HepG2 (cell line): ENCODE results near the gene CERS6. TPM values are rescaled to one million over a fixed set of nuclear protein-coding genes. Genes with fewer than 3 reads are reported as not detected.

ENCODE experiments used
- ATAC-seq: fragments of 200-7000 bp; cut with Tn5 transposase; 3 replicates; pipeline ENCODE4 v1.9.1; 2020; ENCODE audit warnings: mild to moderate bottlenecking, moderate library complexity
- BruUV-seq: library from RNA; stranded (reverse); fragments of 400-500 nt; replicated peaks from 2 replicates; lab custom pipeline; 2021; lab: Mats Ljungman, UMichigan
- CTCF ChIA-PET: fragments of 300-600 bp; formaldehyde crosslinking; extraction: SDS; loops from one replicate; lab custom pipeline; 2021; ENCODE audit warnings: low total read pairs, inconsistent platforms, low intra/inter-chr PET ratio; lab: Yijun Ruan, JAX
- POLR2A ChIA-PET: fragments of 350-600 bp; sonication (Branson Sonifier 250); formaldehyde crosslinking; loops from one replicate; lab custom pipeline; 2020; ENCODE audit warnings: antibody characterized with exemption, inconsistent platforms; lab: Yijun Ruan, JAX
- DNase-seq: peaks from one replicate; pipeline ENCODE4 v3.0.0-alpha.2; 2015; ENCODE audit warnings: low spot score
- FAIRE-seq: peaks from 3 replicates; lab custom pipeline; 2011; peaks lifted over from hg19 to GRCh38; lab: Jason Lieb, UNC
- H2AFZ ChIP-seq: one replicate; pipeline ENCODE4 v1.6.1; 2011; ENCODE audit warnings: low read length, inconsistent platforms
- H3K27ac ChIP-seq: fragments of 300-600 bp; 3 replicates; pipeline ENCODE4 v1.8.0; 2011; ENCODE audit warnings: mixed run types, mild to moderate bottlenecking, mixed read lengths, low read length, inconsistent platforms; ENCODE audit not compliant: insufficient read depth; ENCODE audit errors: extremely low read length
- H3K27me3 ChIP-seq, 2 experiments: fragments of 200-600 bp in 1 of 2; 2 replicates in 1 of 2; 3 replicates in 1 of 2; pipeline versions ENCODE4 v1.6.0 to v1.8.0; 2011; ENCODE audit warnings: low read length in 2 of 2, mild to moderate bottlenecking in 2 of 2, moderate library complexity in 2 of 2, inconsistent platforms in 1 of 2; ENCODE audit not compliant: insufficient read depth in 2 of 2, control insufficient read depth in 1 of 2
- H3K36me3 ChIP-seq, 2 experiments: fragments of 200-600 bp in 1 of 2; replicated peaks in 1 of 2; 2 replicates in 1 of 2; 3 replicates in 1 of 2; pipeline versions ENCODE4 v1.5.1 to v1.8.0; 2011; ENCODE audit warnings: low read length in 2 of 2, inconsistent platforms in 1 of 2; ENCODE audit not compliant: insufficient read depth in 2 of 2, control insufficient read depth in 1 of 2
- H3K4me1 ChIP-seq: 2 replicates; pipeline ENCODE4 v1.5.1; 2012; ENCODE audit warnings: low read length, inconsistent platforms; ENCODE audit not compliant: insufficient read depth
- H3K4me2 ChIP-seq: 2 replicates; pipeline ENCODE4 v1.6.0; 2011; ENCODE audit warnings: low read depth, low read length, inconsistent platforms
- H3K4me3 ChIP-seq, 3 experiments: fragments of 200-600 bp in 1 of 3; sonication (generic), shearing (Covaris generic) in 1 of 3; replicated peaks in 1 of 3; 2 replicates each; pipeline ENCODE4 v1.5.1; 2011 to 2016; ENCODE audit warnings: low read length in 3 of 3, inconsistent platforms in 2 of 3, low read depth in 2 of 3, mild to moderate bottlenecking in 2 of 3, control low read depth in 1 of 3, mixed read lengths in 1 of 3; ENCODE audit not compliant: insufficient read depth in 1 of 3
- H3K79me2 ChIP-seq: one replicate; pipeline ENCODE4 v1.6.1; 2011; ENCODE audit warnings: low read length, inconsistent platforms; ENCODE audit not compliant: insufficient read depth
- H3K9ac ChIP-seq: 2 replicates; pipeline ENCODE4 v1.6.0; 2011; ENCODE audit warnings: mild to moderate bottlenecking, low read depth, low read length, inconsistent platforms; ENCODE audit not compliant: insufficient read depth
- H3K9me3 ChIP-seq: 2 replicates; pipeline ENCODE4 v1.5.1; 2012; ENCODE audit warnings: mild to moderate bottlenecking, low read length
- H4K20me1 ChIP-seq: 2 replicates; pipeline ENCODE4 v1.6.0; 2011; ENCODE audit warnings: inconsistent platforms, mild to moderate bottlenecking, low read length, moderate library complexity; ENCODE audit not compliant: insufficient read depth
- GABPB1 ChIP-seq: IDR thresholded peaks from 2 replicates; pipeline ENCODE4 v1.6.1; 2016; ENCODE audit warnings: mild to moderate bottlenecking, missing genetic modification reagents, moderate library complexity, missing compliant biosample characterization
- GATAD1 ChIP-seq: IDR thresholded peaks from 2 replicates; pipeline ENCODE4 v1.6.1; 2016; ENCODE audit warnings: missing genetic modification reagents, missing compliant biosample characterization
- KLF15 ChIP-seq: sonication (generic); formaldehyde crosslinking; IDR thresholded peaks from 2 replicates; pipeline ENCODE4 v1.8.1; 2023; ENCODE audit warnings: borderline replicate concordance, mild to moderate bottlenecking, inconsistent platforms, missing genetic modification reagents, mixed read lengths
- YEATS4 ChIP-seq: sonication (generic); formaldehyde crosslinking; IDR thresholded peaks from 2 replicates; pipeline ENCODE4 v1.4.0; 2020; ENCODE audit warnings: missing genetic modification reagents, borderline replicate concordance
- ZNF260 ChIP-seq: sonication (generic); formaldehyde crosslinking; IDR thresholded peaks from 2 replicates; pipeline ENCODE4 v1.4.0; 2020; ENCODE audit warnings: missing genetic modification reagents, low read depth, mild to moderate bottlenecking, borderline replicate concordance
- ZNF343 ChIP-seq: sonication (generic); formaldehyde crosslinking; IDR thresholded peaks from 2 replicates; pipeline ENCODE4 v1.4.0; 2020; ENCODE audit warnings: mild to moderate bottlenecking, missing genetic modification reagents
- WGBS: methylation state at CpG from one replicate; pipeline ENCODE4 v1.1.6; 2017; ENCODE audit warnings: low lambda C conversion rate; 5-methylcytosine and 5-hydroxymethylcytosine counted together
- in situ Hi-C: cut with HindIII; loops from 2 replicates; pipeline ENCODE4 v1.10.0; 2017; ENCODE audit warnings: low pct_unique_long_range_greater_than_20kb; ENCODE audit not compliant: extremely low pct_ligation_motif_present
- intact Hi-C: fragments of 100-400 bp; cut with micrococcal nuclease; formaldehyde crosslinking; loops from one replicate; pipeline ENCODE4 v1.10.0; 2022; ENCODE audit not compliant: unreplicated experiment
- polyA plus RNA-seq, 8 experiments: library from polyadenylated mRNA; depleted of rRNA in 3 of 8; stranded (reverse) in 7 of 8; unstranded in 1 of 8; fragments of >200 nt; fragmentation: Illumina TruSeq in 4 of 8; extraction: Trizol in 4 of 8; gene quantifications; 2 replicates each; pipeline versions ENCODE4 v1.2.1 to v1.2.3, GENCODE V29; 2011 to 2016; ENCODE audit warnings: low read depth in 4 of 8, missing spikeins in 1 of 8, mixed read lengths in 1 of 8; ENCODE audit not compliant: insufficient read depth in 1 of 8
- total RNA-seq, 5 experiments: library from RNA; depleted of rRNA; stranded (reverse); fragments of >200 nt; fragmentation: Illumina TruSeq; extraction: Trizol; gene quantifications; 2 replicates each; pipeline ENCODE4 v1.2.3, GENCODE V29; 2016; ENCODE audit warnings: low read depth in 1 of 5
- TF ChIP-seq, protein P1 (sequence below), 2 experiments: fragments of 450-650 bp in 1 of 2; sonication (generic) in 1 of 2; formaldehyde crosslinking; IDR thresholded peaks; 2 replicates each; pipeline versions ENCODE4 v1.5.0 to v1.8.0; 2020 to 2022; ENCODE audit warnings: mild to moderate bottlenecking in 1 of 2, missing genetic modification reagents in 1 of 2
- TF ChIP-seq, protein P2 (sequence below): sonication (generic); formaldehyde crosslinking; IDR thresholded peaks from 2 replicates; pipeline ENCODE4 v1.9.0; 2021; ENCODE audit warnings: mild to moderate bottlenecking, missing genetic modification reagents
- TF ChIP-seq, protein P3 (sequence below): sonication (generic); formaldehyde crosslinking; IDR thresholded peaks from 2 replicates; pipeline ENCODE4; 2020; ENCODE audit warnings: missing genetic modification reagents, mild to moderate bottlenecking, borderline replicate concordance
- TF ChIP-seq, protein P4 (sequence below): sonication (generic); formaldehyde crosslinking; IDR thresholded peaks from 2 replicates; pipeline ENCODE4 v1.4.0; 2020; ENCODE audit warnings: missing genetic modification reagents

The CERS6 gene
- total and polyA plus RNA-seq, 2 of the 13 experiments (the other 11 are each of a cell fraction or from before 2014, with no cell fraction given): 10.1 to 20.3 TPM

DNA sequence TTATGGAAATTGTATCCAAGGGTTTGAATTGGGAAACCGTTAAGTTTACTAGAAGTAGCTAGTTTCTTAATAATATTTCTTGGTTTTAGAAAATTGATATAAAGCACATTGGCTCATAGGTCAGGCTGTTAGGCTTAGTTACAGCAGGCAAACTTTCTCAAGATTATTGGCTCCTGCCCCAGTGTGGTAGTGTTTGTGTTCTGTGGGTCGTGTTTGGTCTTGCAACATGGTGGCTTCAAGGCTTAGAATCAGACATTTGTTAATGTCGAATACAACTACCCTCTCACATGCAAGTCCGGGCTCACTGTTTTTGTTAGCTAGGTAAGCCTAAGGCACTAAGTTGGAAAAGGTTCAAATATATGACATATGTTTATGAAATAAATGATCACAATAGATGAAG lies 19.6 kb downstream of the CERS6 start:
- TF ChIP-seq, protein P1, sequence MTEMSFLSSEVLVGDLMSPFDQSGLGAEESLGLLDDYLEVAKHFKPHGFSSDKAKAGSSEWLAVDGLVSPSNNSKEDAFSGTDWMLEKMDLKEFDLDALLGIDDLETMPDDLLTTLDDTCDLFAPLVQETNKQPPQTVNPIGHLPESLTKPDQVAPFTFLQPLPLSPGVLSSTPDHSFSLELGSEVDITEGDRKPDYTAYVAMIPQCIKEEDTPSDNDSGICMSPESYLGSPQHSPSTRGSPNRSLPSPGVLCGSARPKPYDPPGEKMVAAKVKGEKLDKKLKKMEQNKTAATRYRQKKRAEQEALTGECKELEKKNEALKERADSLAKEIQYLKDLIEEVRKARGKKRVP (CRISPR knock-in tag; IDR thresholded peaks at IDR 0.05): no peak
- TF ChIP-seq ZNF260 (CRISPR knock-in tag) (no peak), YEATS4 (no peak), GATAD1 (CRISPR knock-in tag) (no peak), KLF15 (no peak), GABPB1 (no peak), ZNF343 (no peak)
- TF ChIP-seq, protein P2, sequence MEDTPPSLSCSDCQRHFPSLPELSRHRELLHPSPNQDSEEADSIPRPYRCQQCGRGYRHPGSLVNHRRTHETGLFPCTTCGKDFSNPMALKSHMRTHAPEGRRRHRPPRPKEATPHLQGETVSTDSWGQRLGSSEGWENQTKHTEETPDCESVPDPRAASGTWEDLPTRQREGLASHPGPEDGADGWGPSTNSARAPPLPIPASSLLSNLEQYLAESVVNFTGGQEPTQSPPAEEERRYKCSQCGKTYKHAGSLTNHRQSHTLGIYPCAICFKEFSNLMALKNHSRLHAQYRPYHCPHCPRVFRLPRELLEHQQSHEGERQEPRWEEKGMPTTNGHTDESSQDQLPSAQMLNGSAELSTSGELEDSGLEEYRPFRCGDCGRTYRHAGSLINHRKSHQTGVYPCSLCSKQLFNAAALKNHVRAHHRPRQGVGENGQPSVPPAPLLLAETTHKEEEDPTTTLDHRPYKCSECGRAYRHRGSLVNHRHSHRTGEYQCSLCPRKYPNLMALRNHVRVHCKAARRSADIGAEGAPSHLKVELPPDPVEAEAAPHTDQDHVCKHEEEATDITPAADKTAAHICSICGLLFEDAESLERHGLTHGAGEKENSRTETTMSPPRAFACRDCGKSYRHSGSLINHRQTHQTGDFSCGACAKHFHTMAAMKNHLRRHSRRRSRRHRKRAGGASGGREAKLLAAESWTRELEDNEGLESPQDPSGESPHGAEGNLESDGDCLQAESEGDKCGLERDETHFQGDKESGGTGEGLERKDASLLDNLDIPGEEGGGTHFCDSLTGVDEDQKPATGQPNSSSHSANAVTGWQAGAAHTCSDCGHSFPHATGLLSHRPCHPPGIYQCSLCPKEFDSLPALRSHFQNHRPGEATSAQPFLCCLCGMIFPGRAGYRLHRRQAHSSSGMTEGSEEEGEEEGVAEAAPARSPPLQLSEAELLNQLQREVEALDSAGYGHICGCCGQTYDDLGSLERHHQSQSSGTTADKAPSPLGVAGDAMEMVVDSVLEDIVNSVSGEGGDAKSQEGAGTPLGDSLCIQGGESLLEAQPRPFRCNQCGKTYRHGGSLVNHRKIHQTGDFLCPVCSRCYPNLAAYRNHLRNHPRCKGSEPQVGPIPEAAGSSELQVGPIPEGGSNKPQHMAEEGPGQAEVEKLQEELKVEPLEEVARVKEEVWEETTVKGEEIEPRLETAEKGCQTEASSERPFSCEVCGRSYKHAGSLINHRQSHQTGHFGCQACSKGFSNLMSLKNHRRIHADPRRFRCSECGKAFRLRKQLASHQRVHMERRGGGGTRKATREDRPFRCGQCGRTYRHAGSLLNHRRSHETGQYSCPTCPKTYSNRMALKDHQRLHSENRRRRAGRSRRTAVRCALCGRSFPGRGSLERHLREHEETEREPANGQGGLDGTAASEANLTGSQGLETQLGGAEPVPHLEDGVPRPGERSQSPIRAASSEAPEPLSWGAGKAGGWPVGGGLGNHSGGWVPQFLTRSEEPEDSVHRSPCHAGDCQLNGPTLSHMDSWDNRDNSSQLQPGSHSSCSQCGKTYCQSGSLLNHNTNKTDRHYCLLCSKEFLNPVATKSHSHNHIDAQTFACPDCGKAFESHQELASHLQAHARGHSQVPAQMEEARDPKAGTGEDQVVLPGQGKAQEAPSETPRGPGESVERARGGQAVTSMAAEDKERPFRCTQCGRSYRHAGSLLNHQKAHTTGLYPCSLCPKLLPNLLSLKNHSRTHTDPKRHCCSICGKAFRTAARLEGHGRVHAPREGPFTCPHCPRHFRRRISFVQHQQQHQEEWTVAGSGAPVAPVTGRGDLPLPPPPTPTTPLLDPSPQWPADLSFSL (CRISPR knock-in tag): no peak
- TF ChIP-seq, protein P3, sequence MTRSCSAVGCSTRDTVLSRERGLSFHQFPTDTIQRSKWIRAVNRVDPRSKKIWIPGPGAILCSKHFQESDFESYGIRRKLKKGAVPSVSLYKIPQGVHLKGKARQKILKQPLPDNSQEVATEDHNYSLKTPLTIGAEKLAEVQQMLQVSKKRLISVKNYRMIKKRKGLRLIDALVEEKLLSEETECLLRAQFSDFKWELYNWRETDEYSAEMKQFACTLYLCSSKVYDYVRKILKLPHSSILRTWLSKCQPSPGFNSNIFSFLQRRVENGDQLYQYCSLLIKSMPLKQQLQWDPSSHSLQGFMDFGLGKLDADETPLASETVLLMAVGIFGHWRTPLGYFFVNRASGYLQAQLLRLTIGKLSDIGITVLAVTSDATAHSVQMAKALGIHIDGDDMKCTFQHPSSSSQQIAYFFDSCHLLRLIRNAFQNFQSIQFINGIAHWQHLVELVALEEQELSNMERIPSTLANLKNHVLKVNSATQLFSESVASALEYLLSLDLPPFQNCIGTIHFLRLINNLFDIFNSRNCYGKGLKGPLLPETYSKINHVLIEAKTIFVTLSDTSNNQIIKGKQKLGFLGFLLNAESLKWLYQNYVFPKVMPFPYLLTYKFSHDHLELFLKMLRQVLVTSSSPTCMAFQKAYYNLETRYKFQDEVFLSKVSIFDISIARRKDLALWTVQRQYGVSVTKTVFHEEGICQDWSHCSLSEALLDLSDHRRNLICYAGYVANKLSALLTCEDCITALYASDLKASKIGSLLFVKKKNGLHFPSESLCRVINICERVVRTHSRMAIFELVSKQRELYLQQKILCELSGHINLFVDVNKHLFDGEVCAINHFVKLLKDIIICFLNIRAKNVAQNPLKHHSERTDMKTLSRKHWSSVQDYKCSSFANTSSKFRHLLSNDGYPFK (CRISPR knock-in tag): no peak
- TF ChIP-seq, protein P4, sequence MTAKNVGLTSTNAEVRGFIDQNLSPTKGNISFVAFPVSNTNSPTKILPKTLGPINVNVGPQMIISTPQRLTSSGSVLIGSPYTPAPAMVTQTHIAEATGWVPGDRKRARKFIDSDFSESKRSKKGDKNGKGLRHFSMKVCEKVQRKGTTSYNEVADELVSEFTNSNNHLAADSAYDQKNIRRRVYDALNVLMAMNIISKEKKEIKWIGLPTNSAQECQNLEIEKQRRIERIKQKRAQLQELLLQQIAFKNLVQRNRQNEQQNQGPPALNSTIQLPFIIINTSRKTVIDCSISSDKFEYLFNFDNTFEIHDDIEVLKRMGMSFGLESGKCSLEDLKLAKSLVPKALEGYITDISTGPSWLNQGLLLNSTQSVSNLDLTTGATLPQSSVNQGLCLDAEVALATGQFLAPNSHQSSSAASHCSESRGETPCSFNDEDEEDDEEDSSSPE (CRISPR knock-in tag): no peak
- Histone ChIP-seq H4K20me1 (0 out of 2 replicates have a peak, but pooled peaks cover 2% of the 10 kb centered on the region), H2AFZ (no peak overlapping the region), H3K36me3 (no peaks in the 10 kb centered on the region), H3K4me2 (no peak overlapping the region), H3K4me1 (peaks cover 55% of the 10 kb centered on the region), H3K9ac (no peak overlapping the region), H3K27me3 (no peaks in the 10 kb centered on the region), H3K9me3 (no peaks in the 10 kb centered on the region), H3K4me3 (no peak overlapping the region), H3K79me2 (peaks cover 76% of the 10 kb centered on the region), H3K27ac (no peak overlapping the region)
- no peak for FAIRE-seq
- POLR2A ChIA-PET: interaction anchor here (1.2 to 2.2 kb wide), 2 partner anchors 15 to 20 kb away, joined by 3 to 6 read pairs; partner anchors contain the start of gene CERS6
- no peak for ATAC-seq
- intact Hi-C loops: no loop called here
- BruUV-seq: no TSS peak
- CTCF ChIA-PET: no interaction called here
- DNase-seq: no peak
- in situ Hi-C loops: no loop called here
- 97% methylated on average over 4 of the region's 4 CpGs for WGBS
